Body of pancreas (tissue), 4 donors: ENCODE data around the gene ANKRD11. TPM values are rescaled to one million over a fixed set of nuclear protein-coding genes. Genes with fewer than 3 reads are reported as not detected.
"Not testable (repeated sequence)": the region's sequence is repeated elsewhere in the genome, so short reads cannot be mapped to it uniquely, and the experiment has no call there.

ENCODE experiments used
- ATAC-seq: fragments of 150-250 bp; one replicate; pipeline ENCODE4 v1.9.1; 2016
- DNase-seq, 4 donors: peaks; one replicate each; pipeline ENCODE4 v3.0.0-alpha.2; 2019
- H3K27ac ChIP-seq, 4 donors: fragments of 200-600 bp; sonication (generic); 1 replicate in 3 of 4; 2 replicates in 1 of 4; pipeline versions ENCODE4 v1.5.1 to v1.6.1; 2016 to 2019; ENCODE audit warnings: mild to moderate bottlenecking in 1 of 4, mixed read lengths in 1 of 4, moderate library complexity in 1 of 4
- H3K27me3 ChIP-seq, 2 donors: fragments of 200-600 bp; sonication (generic); one replicate each; pipeline ENCODE4 v1.6.0; 2016; ENCODE audit warnings: mild to moderate bottlenecking in 1 of 2
- H3K36me3 ChIP-seq, 2 donors: fragments of 200-600 bp; sonication (generic); replicated peaks in 1 of 2; 2 replicates each; pipeline ENCODE4 v1.5.1; 2016; ENCODE audit warnings: low read depth in 2 of 2; ENCODE audit not compliant: insufficient read depth in 1 of 2
- H3K4me1 ChIP-seq: fragments of 200-600 bp; sonication (generic); one replicate; pipeline ENCODE4 v1.6.0; 2016
- H3K4me3 ChIP-seq, 2 donors: fragments of 200-600 bp; sonication (generic); 1 replicate in 1 of 2; 2 replicates in 1 of 2; pipeline ENCODE4 v1.5.1; 2016 to 2019
- H3K9me3 ChIP-seq, 3 donors: fragments of 200-600 bp; sonication (generic); 1 replicate in 2 of 3; 2 replicates in 1 of 3; pipeline ENCODE4 v1.5.1; 2016
- CTCF ChIP-seq, 7 experiments: fragments of 450-650 bp in 4 of 7; fragments of 200-600 bp in 3 of 7; sonication (generic) in 3 of 7; IDR thresholded peaks; one replicate each; pipeline ENCODE4 v1.5.1; 2016 to 2019; ENCODE audit warnings: antibody characterized with exemption in 7 of 7
- POLR2A ChIP-seq, 3 donors: fragments of 450-650 bp; IDR thresholded peaks; one replicate each; pipeline ENCODE4 v1.6.1; 2016; ENCODE audit warnings: antibody characterized with exemption in 3 of 3, mild to moderate bottlenecking in 2 of 3
- WGBS, 2 donors: methylation state at CpG; one replicate each; pipeline ENCODE4 v1.1.5; 2017; 5-methylcytosine and 5-hydroxymethylcytosine counted together
- intact Hi-C: fragments of 100-400 bp; cut with DNase I; formaldehyde crosslinking; loops from one replicate; pipeline ENCODE4 v1.15.1; 2023
- total RNA-seq, 2 donors: library from RNA; depleted of rRNA; stranded (reverse); fragments of >200 nt; gene quantifications; one replicate each; pipeline ENCODE4 v1.1.0, GENCODE V29; 2016

The ANKRD11 gene
- total RNA-seq, 2 donors from 2014 or later: 52.1 to 97.9 TPM

- H3K27ac ChIP-seq: no peak overlapping the region
- H3K27me3 ChIP-seq: no peaks in the 10 kb centered on the region
- intact Hi-C loops: no loop called here
- TF ChIP-seq POLR2A (IDR thresholded peaks at IDR 0.05) (no peak), CTCF (IDR thresholded peaks at IDR 0.05) (no peak)
- H3K36me3 ChIP-seq: peaks cover 0 to 4% of the 10 kb centered on the region in 2 donors
- H3K4me1 ChIP-seq: peaks cover 16% of the 10 kb centered on the region
- no peak overlapping the region for H3K4me3 ChIP-seq
- DNase-seq (no peak), ATAC-seq (no peak)
- WGBS, 2 donors: 95 to 96% methylated on average over 4 to 14 of the region's 14 CpGs
- no peaks in the 10 kb centered on the region for H3K9me3 ChIP-seq
Measured at GRCh38 chr16:89307421-89307805, 182.9 kb downstream of the ANKRD11 start.

GRCh38 chr16:89306457-89307420, 183.6 kb downstream of the ANKRD11 start:
- WGBS, 2 donors: 93 to 96% methylated on average over 25 to 49 of the region's 69 CpGs
- H3K36me3 ChIP-seq, H3K27me3 ChIP-seq, H3K9me3 ChIP-seq, ATAC-seq, H3K27ac ChIP-seq, DNase-seq, intact Hi-C loops, H3K4me3 ChIP-seq: not testable (repeated sequence)
- peaks cover 22% of the 10 kb centered on the region for H3K4me1 ChIP-seq

- intact Hi-C loops: no loop called here
- H3K27me3 ChIP-seq: no peaks in the 10 kb centered on the region
- no peak overlapping the region for H3K27ac ChIP-seq
- DNase-seq (no peak), ATAC-seq (no peak)
- no peaks in the 10 kb centered on the region for H3K9me3 ChIP-seq
- 88 to 90% methylated on average over 29 to 39 of the region's 43 CpGs for WGBS, 2 donors
- no peak for TF ChIP-seq CTCF (IDR thresholded peaks at IDR 0.05)
- TF ChIP-seq POLR2A (IDR thresholded peaks at IDR 0.05): no peak
- H3K4me1 ChIP-seq: peaks cover 38% of the 10 kb centered on the region
- peaks cover 0 to 4% of the 10 kb centered on the region in 2 donors for H3K36me3 ChIP-seq
- no peak overlapping the region for H3K4me3 ChIP-seq
Measured at GRCh38 chr16:89304941-89305705, 185.2 kb downstream of the ANKRD11 start.

- intact Hi-C loops: no loop called here
- no peak for DNase-seq
- no peak for ATAC-seq
- Histone ChIP-seq H3K27me3 (no peaks in the 10 kb centered on the region), H3K27ac (no peak overlapping the region), H3K9me3 (no peaks in the 10 kb centered on the region), H3K4me1 (peaks cover 44% of the 10 kb centered on the region), H3K4me3 (no peak overlapping the region), H3K36me3 (peaks cover 0 to 4% of the 10 kb centered on the region in 2 donors)
- TF ChIP-seq CTCF (IDR thresholded peaks at IDR 0.05) (no peak), POLR2A (IDR thresholded peaks at IDR 0.05) (no peak)
- WGBS, 2 donors: 88 to 91% methylated on average over 7 to 16 of the region's 16 CpGs
Measured at GRCh38 chr16:89304181-89304851, 186.0 kb downstream of the ANKRD11 start.

- 88 to 90% methylated on average over 8 of the region's 8 CpGs for WGBS, 2 donors
- Histone ChIP-seq H3K36me3 (peaks cover 0 to 4% of the 10 kb centered on the region in 2 donors), H3K4me1 (peaks cover 44% of the 10 kb centered on the region), H3K9me3 (no peaks in the 10 kb centered on the region), H3K27me3 (no peaks in the 10 kb centered on the region), H3K4me3 (no peak overlapping the region), H3K27ac (no peak overlapping the region)
- DNase-seq (no peak), ATAC-seq (no peak)
- intact Hi-C loops: no loop called here
- TF ChIP-seq CTCF (IDR thresholded peaks at IDR 0.05): no peak
- no peak for TF ChIP-seq POLR2A (IDR thresholded peaks at IDR 0.05)
Measured at GRCh38 chr16:89303617-89304016, 186.7 kb downstream of the ANKRD11 start.
